SK-N-SH (cell line): ENCODE results near the gene CGN.

Source experiments
- ELF1 ChIP-seq: IDR thresholded peaks from 2 replicates; pipeline ENCODE4 v1.4.0; 2012
- EZH2phosphoT487 ChIP-seq: fragments of 200-600 bp; sonication (generic); IDR thresholded peaks from 2 replicates; pipeline ENCODE4 v1.6.1; 2017; ENCODE audit warnings: low read depth, mixed run types, mild to moderate bottlenecking, antibody characterized with exemption, moderate library complexity, borderline replicate concordance
- FOXJ3 ChIP-seq: sonication (generic); formaldehyde crosslinking; IDR thresholded peaks from 2 replicates; pipeline ENCODE4 v1.5.1; 2020; ENCODE audit warnings: mild to moderate bottlenecking, missing genetic modification reagents
- RAD21 ChIP-seq: IDR thresholded peaks from 2 replicates; pipeline ENCODE4 v1.6.1; 2012; ENCODE audit warnings: mild to moderate bottlenecking, low read length
- RFX5 ChIP-seq: IDR thresholded peaks from 2 replicates; pipeline ENCODE4 v1.6.1; 2012; ENCODE audit warnings: mild to moderate bottlenecking, improper control_type of control experiment, low read length
- SMC3 ChIP-seq: IDR thresholded peaks from 2 replicates; pipeline ENCODE4 v1.6.1; 2012; ENCODE audit warnings: low read depth, low read length, improper control_type of control experiment
- TF ChIP-seq, protein P1 (sequence below): fragments of 200-600 bp; sonication (generic); IDR thresholded peaks from 2 replicates; pipeline ENCODE4 v1.6.1; 2017; ENCODE audit warnings: antibody characterized with exemption, mild to moderate bottlenecking, moderate library complexity
- TF ChIP-seq, protein P2 (sequence below): IDR thresholded peaks from 2 replicates; pipeline ENCODE4 v1.6.1; 2012; ENCODE audit warnings: mild to moderate bottlenecking, low read depth, low read length, moderate library complexity

- TF ChIP-seq, protein P1, sequence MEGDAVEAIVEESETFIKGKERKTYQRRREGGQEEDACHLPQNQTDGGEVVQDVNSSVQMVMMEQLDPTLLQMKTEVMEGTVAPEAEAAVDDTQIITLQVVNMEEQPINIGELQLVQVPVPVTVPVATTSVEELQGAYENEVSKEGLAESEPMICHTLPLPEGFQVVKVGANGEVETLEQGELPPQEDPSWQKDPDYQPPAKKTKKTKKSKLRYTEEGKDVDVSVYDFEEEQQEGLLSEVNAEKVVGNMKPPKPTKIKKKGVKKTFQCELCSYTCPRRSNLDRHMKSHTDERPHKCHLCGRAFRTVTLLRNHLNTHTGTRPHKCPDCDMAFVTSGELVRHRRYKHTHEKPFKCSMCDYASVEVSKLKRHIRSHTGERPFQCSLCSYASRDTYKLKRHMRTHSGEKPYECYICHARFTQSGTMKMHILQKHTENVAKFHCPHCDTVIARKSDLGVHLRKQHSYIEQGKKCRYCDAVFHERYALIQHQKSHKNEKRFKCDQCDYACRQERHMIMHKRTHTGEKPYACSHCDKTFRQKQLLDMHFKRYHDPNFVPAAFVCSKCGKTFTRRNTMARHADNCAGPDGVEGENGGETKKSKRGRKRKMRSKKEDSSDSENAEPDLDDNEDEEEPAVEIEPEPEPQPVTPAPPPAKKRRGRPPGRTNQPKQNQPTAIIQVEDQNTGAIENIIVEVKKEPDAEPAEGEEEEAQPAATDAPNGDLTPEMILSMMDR: no peak
- no peak for TF ChIP-seq SMC3
- TF ChIP-seq, protein P2, sequence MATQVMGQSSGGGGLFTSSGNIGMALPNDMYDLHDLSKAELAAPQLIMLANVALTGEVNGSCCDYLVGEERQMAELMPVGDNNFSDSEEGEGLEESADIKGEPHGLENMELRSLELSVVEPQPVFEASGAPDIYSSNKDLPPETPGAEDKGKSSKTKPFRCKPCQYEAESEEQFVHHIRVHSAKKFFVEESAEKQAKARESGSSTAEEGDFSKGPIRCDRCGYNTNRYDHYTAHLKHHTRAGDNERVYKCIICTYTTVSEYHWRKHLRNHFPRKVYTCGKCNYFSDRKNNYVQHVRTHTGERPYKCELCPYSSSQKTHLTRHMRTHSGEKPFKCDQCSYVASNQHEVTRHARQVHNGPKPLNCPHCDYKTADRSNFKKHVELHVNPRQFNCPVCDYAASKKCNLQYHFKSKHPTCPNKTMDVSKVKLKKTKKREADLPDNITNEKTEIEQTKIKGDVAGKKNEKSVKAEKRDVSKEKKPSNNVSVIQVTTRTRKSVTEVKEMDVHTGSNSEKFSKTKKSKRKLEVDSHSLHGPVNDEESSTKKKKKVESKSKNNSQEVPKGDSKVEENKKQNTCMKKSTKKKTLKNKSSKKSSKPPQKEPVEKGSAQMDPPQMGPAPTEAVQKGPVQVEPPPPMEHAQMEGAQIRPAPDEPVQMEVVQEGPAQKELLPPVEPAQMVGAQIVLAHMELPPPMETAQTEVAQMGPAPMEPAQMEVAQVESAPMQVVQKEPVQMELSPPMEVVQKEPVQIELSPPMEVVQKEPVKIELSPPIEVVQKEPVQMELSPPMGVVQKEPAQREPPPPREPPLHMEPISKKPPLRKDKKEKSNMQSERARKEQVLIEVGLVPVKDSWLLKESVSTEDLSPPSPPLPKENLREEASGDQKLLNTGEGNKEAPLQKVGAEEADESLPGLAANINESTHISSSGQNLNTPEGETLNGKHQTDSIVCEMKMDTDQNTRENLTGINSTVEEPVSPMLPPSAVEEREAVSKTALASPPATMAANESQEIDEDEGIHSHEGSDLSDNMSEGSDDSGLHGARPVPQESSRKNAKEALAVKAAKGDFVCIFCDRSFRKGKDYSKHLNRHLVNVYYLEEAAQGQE: no peak
- no peak for TF ChIP-seq FOXJ3 (CRISPR knock-in tag)
- no peak for TF ChIP-seq EZH2phosphoT487
- TF ChIP-seq ELF1: no peak
- no peak for TF ChIP-seq RAD21
- TF ChIP-seq RFX5: no peak
Observed at GRCh38 chr1:151529211-151529702, 18.1 kb downstream of the CGN start.
